Endothelial cell of umbilical vein (primary cell): Measurements from ENCODE around the gene LAMC2.

Experiments used
- EZH2 ChIP-seq: IDR thresholded peaks from 2 replicates; pipeline ENCODE4 v1.6.1; 2012; ENCODE audit warnings: borderline replicate concordance, low read depth, mild to moderate bottlenecking, moderate library complexity, low read length, inconsistent platforms; ENCODE audit not compliant: severe bottlenecking
- GATA2 ChIP-seq: IDR thresholded peaks from 2 replicates; pipeline ENCODE4 v1.7.0; 2011; ENCODE audit warnings: low read depth, mild to moderate bottlenecking, moderate library complexity, mixed read lengths, low read length; ENCODE audit not compliant: insufficient read length, insufficient read depth
- POLR2A ChIP-seq: IDR thresholded peaks from 2 replicates; pipeline ENCODE4 v1.6.1; 2012; ENCODE audit warnings: low read depth, mild to moderate bottlenecking, control low read depth, low read length
- TF ChIP-seq, protein P1 (sequence below), 2 donors: IDR thresholded peaks; 1 replicate in 1 of 2; 2 replicates in 1 of 2; pipeline ENCODE4 v1.5.1; 2011; ENCODE audit warnings: low read length in 2 of 2, mild to moderate bottlenecking in 2 of 2, moderate library complexity in 2 of 2, control low read depth in 1 of 2, inconsistent platforms in 1 of 2, low read depth in 1 of 2; ENCODE audit not compliant: insufficient read depth in 1 of 2; ENCODE audit errors: extremely low read depth in 1 of 2

- TF ChIP-seq, protein P1, sequence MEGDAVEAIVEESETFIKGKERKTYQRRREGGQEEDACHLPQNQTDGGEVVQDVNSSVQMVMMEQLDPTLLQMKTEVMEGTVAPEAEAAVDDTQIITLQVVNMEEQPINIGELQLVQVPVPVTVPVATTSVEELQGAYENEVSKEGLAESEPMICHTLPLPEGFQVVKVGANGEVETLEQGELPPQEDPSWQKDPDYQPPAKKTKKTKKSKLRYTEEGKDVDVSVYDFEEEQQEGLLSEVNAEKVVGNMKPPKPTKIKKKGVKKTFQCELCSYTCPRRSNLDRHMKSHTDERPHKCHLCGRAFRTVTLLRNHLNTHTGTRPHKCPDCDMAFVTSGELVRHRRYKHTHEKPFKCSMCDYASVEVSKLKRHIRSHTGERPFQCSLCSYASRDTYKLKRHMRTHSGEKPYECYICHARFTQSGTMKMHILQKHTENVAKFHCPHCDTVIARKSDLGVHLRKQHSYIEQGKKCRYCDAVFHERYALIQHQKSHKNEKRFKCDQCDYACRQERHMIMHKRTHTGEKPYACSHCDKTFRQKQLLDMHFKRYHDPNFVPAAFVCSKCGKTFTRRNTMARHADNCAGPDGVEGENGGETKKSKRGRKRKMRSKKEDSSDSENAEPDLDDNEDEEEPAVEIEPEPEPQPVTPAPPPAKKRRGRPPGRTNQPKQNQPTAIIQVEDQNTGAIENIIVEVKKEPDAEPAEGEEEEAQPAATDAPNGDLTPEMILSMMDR (IDR thresholded peaks at IDR 0.05; ENCODE audit: extremely low read depth in 1 of 2, insufficient read depth in 1 of 2, low read depth in 1 of 2, low read length in 2 of 2) = no peak
- no peak for TF ChIP-seq GATA2
- TF ChIP-seq POLR2A = no peak
- no peak for TF ChIP-seq EZH2
These were observed 32.1 kb downstream of the LAMC2 start for GRCh38 chr1:183218027-183218618.
